ENCODE measurements around the gene STAB2.

The STAB2 gene

GRCh38 chr12:103743788-103744187, 156.7 kb downstream of the STAB2 start:
- DNase-seq (ENCODE audit: low read depth in 2 of 2): no peak

DNA sequence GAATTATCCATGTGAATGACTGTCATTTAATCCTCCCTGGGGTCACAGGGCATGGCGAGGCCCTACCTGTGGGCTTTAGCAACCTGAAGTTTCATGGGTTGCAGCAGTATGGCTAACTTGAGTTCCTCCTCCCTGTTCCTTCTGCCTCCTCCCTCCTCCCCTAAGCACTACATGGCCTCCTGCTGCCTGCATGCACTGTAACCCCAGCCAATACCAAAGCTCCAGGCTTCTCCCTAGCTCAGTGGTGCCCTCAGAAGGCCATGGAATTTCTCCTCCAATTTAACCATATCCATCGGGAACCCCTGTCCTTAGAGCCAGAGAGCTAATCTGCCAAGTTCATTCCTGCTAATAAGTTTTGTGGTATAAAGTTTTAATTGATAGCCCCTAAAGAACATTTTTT, 158.9 kb downstream of the STAB2 start:
- DNase-seq (ENCODE audit: low read depth in 2 of 2): no peak

DNA sequence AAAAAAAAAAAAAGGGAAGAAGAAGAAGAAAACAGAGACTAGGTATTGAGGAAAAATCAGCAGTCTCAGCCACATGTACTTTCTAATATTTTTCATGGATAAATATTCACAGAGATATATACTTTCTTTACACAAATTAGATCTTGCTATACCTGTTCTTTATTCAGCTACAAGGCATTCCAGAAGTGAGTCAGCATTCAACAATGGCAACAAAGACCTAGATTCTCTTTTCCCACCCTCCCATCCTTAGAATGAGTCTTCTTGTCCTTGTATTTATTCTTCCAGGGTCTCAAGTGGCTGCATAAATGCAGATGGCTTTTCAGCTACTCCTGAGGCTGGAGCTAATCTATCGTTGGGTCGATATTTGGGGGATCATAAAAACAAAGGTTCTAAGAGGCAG, 160.9 kb downstream of the STAB2 start:
- DNase-seq (ENCODE audit: low read depth in 2 of 2): no peak

- DNase-seq (ENCODE audit: low read depth in 2 of 2): no peak
Observed at GRCh38 chr12:103748875-103749274, 161.8 kb downstream of the STAB2 start.

GRCh38 chr12:103751171-103751570, 164.1 kb downstream of the STAB2 start:
- DNase-seq (ENCODE audit: low read depth in 2 of 2): no peak

- no peak for DNase-seq (ENCODE audit: low read depth in 2 of 2)
Observed at GRCh38 chr12:103751600-103751999, 164.5 kb downstream of the STAB2 start.

DNA sequence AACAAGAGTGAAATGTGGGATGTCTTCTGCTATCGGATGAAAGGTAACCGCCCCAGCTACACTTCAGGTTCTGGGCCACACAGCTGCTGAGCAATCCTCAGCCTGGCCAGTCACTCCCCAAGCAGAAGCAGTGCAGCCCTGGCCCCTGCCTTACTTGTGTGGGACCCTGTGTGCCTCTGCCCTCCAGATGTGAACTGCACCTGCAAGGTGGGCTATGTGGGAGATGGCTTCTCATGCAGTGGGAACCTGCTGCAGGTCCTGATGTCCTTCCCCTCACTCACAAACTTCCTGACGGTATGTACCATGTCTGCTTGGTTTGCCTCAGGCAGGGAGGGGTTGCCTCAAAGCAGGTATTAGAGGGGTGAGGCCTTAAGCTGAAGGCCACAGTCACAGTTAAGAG, 168.4 kb downstream of the STAB2 start:
- DNase-seq (ENCODE audit: low read depth in 2 of 2): no peak

GRCh38 chr12:103756443-103756842, 169.4 kb downstream of the STAB2 start:
- DNase-seq (ENCODE audit: low read depth in 2 of 2): no peak

GRCh38 chr12:103757248-103757647, 170.2 kb downstream of the STAB2 start:
- no peak for DNase-seq (ENCODE audit: low read depth in 2 of 2)

- no peak for DNase-seq (ENCODE audit: low read depth in 2 of 2)
Observed at GRCh38 chr12:103758310-103759089, 171.4 kb downstream of the STAB2 start.

GRCh38 chr12:103762473-103762872, 175.4 kb downstream of the STAB2 start:
- DNase-seq (ENCODE audit: low read depth in 2 of 2): no peak

- no peak for DNase-seq (ENCODE audit: low read depth in 2 of 2)
Observed at GRCh38 chr12:103765322-103765721, 178.2 kb downstream of the STAB2 start.

GRCh38 chr12:103766028-103766427, 179.0 kb downstream of the STAB2 start:
- no peak for DNase-seq (ENCODE audit: low read depth in 2 of 2)

GRCh38 chr12:103768467-103769123, 181.5 kb downstream of the STAB2 start:
- DNase-seq (ENCODE audit: low read depth in 2 of 2): no peak

DNA sequence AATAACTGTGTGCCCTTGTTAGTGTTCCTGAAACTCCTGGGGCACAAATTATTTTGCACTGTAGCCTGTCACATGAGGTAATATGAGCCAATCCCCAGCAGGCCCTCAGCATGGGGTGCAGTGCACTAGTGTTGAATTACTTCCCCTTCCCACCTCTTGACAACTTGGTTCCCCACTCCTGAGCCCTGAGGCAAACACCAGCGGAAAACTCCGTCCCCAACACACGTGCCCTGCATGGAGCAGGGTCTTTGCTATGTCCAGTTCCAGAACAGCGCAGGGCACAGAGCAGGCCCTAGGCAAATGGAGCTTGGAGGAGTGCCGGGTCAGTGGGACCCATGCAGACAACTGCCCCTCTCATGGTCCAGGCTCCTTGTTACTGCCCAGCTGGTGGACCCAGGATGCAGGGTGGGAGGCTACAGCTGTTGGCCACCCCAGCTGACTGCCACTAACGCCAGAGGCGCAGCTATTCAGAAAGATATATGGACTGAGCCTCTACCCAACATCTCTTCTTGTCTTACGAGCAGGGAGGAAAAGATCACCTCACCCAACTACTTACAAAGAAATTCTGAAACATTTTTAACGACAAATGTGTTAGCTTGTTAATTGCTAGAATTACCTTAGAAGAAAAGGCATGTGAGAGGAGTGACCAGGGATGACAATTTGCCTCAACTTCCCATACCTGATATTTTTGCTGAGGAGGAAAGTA, 182.3 kb downstream of the STAB2 start:
- no peak for DNase-seq (ENCODE audit: low read depth in 2 of 2)

- no peak for DNase-seq (ENCODE audit: low read depth in 2 of 2)
Observed at GRCh38 chr12:103771466-103771865, 184.4 kb downstream of the STAB2 start.

GRCh38 chr12:103772367-103773108, 185.5 kb downstream of the STAB2 start:
- DNase-seq (ENCODE audit: low read depth in 2 of 2): no peak

DNA sequence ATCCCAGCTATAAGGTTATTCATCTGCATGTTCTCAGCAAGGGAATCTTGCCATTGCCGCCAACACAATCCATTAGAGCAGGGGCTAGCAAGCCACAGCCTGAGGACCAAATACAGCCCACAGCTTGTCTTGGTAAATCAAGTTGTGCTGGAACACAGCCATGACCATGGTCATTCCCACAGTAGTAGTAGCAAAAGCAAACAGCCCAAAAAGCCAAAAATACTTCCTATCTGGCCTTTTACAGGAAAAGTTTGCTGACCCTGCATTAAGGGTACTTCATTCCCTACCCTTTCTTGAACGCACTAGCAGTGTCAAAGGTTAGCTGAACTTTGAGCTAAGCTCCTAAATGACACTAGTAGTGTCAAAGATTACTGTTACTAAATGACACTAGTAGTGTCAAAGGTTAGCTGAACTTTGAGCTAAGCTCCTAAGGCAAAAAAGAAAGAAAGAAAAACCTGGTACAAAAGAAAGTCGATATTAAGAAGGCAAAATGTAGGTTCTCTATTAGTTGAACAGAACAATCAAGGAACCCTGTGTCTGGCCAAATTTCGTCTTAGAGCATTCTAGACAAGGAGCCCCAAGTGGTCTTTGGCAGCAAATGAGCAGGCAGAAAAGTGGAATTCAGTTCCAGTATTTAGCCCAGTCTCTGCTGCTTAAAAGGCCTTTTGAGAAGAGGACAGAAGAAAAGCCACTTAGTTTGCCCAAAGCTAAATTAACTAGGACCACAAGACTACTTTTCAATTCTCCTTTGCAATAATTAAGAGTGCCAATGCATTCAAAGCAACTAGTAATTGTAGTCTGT, 186.2 kb downstream of the STAB2 start:
- DNase-seq (ENCODE audit: low read depth in 2 of 2): no peak

GRCh38 chr12:103774977-103775560, 188.0 kb downstream of the STAB2 start:
- no peak for DNase-seq (ENCODE audit: low read depth in 2 of 2)

- no peak for DNase-seq (ENCODE audit: low read depth in 2 of 2)
Observed at GRCh38 chr12:103778781-103779180, 191.7 kb downstream of the STAB2 start.
